Activated naive CD8-positive, alpha-beta T cell treated with anti-CD3 and anti-CD28 coated beads, Interleukin-2, amount 50 U/mL, for 16 hours (primary cell): Measurements from ENCODE around the gene PHLPP1.

Experiments
- DNase-seq: peaks from one replicate; pipeline ENCODE4 v3.0.0-alpha.2; 2020; ENCODE audit warnings: low read depth, low spot score

Gene PHLPP1

GRCh38 chr18:62847081-62847480 is 131.7 kb downstream of the PHLPP1 start:
- DNase-seq, result no peak

DNA sequence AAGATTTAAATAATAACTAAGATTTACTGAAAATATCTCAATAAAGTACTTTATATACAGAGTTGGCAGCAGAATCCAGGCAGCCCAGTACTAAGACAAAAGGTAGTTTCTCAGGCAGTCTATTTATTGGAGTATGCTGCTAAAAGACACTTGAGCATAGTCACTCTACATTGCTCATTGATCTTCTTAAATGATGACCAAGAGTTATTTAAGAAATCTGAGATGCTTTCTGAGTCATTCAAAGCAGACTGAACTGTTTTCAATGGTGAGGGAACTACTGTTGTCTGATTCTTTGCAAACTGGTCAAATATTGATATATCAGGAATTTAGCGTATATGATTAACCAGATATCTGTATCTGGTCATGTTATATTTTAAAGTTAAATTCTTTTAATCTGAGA is 133.6 kb downstream of the PHLPP1 start:
- DNase-seq, result no peak

DNA sequence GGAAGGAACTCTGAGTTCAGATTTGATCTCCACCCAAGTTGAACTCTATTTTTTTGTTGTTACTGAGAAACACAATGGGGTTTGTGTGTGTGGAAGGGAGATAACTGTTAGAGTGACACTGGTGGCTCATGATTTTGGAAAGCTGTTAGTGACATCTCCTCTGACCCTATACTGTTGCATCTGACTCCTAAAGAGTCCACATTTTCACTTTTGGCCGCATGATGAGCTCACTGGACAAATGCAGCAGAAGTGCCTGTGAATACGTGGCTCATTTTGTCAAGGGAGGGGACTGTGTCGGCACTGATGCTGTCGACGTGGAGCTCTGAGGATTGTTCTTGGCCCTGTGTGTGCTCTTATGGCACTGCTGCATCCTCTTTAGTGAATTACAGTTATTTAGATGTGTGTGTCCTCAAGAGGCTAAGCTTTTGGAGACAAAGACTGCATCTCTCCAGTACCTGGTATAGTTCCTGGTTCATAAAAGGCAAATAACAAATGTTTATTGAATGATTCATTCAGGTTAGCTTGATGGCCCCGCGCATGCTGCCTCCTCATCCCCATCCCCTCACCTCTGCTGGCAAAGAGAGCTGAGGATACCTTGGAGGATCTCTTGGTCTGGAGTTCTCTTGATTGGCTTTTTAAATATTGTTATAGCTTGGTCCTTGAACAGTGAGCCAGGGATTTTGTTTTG is 135.4 kb downstream of the PHLPP1 start:
- no peak for DNase-seq

GRCh38 chr18:62852851-62853250 is 137.5 kb downstream of the PHLPP1 start:
- DNase-seq, result no peak

DNA sequence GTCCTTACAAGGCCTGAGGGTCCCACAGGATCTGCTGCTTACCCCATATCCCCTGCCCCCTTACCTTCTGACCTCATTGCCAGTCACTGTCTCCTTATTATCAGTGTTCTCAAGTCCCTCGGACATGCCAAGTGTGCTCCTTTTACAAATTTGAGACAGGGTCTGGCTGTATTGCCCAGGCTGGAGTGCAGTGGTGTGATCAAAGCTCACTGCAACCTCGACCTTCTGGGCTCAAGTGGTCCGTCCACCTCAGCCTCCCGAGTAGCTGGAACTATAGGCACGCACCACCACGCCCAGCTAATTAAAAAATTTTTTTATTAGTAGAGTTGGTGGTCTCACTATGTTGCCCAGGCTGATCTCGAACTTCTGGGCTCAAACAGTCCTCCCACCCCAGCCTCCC is 141.0 kb downstream of the PHLPP1 start:
- no peak for DNase-seq

- no peak for DNase-seq
Observed at GRCh38 chr18:62857263-62857976, 142.1 kb downstream of the PHLPP1 start.

GRCh38 chr18:62860062-62860461 is 144.7 kb downstream of the PHLPP1 start:
- DNase-seq, result no peak

DNA sequence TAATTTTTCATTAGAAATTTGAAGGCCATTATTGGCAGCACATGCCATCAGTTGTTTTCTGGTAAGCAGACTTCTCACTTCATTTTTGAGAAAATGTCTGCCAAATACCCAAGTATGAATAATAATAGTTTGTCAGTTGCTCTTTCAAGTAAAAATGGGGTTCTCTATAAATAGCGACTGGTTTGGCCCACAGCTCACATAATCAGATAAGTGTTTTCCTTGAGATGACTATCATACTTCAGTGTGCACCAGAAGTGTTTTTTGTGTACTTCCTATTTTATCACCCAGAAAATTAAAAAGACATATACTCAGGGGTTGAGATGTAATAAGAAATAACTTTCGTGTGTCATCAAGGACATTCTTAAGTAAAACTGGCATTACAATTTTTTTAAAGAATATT is 147.1 kb downstream of the PHLPP1 start:
- DNase-seq, result no peak

DNA sequence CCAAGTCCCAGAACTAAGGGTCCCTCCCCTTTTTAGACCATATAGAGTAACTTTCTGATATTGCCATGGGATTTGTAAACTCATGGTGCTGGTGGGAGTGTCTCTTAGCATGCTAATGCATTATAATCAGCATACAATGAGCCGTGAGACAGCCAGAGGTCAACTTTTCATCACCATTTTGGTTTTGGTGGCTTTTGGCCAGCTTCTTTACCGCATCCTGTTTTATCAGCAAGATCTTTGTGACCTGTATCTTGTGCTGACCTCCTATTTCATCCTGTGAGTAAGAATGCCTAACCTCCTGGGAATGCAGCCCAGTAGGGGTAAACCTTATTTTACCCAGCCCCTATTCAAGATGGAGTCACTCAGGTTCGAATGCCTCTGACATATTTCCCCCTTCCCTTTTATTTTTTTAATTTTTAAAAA is 148.2 kb downstream of the PHLPP1 start:
- no peak for DNase-seq

DNA sequence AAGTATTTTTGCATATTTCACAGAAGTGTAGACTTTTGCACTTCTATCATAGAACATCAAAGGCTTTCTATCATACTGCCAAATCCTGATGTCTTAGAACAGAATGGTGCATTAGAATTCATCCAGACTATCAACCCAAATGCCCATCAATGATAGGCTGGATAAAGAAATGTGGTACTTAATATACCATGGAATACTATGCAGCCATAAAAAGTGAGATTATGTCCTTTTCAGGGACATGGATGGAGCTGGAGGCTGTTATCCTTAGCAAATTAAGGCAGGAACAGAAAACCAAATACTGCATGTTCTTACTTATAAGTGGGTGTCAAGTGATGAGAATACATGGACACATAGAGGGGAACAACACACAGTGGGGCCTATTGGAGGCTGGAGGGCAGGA is 150.2 kb downstream of the PHLPP1 start:
- no peak for DNase-seq

GRCh38 chr18:62867534-62867933 is 152.2 kb downstream of the PHLPP1 start:
- DNase-seq, result no peak

GRCh38 chr18:62868645-62869044 is 153.3 kb downstream of the PHLPP1 start:
- DNase-seq, result no peak

DNA sequence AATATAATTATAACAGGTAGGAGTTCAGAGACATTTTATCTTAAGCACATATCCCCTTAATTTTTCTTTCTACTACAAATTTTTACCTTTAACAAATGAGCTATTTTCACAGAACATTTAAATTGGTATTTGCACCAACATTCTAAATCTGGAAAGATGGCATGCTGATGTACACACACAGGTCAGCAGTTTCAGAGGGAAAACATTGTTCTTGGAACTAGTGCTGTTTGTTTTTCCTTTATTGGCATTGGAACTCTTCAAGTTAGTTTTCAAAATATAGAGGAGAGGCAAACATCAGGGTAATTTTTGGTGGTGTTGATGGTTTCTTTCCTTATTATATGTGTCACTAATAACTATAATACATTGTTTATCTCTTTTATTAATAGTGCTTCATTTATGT is 155.3 kb downstream of the PHLPP1 start:
- no peak for DNase-seq

DNA sequence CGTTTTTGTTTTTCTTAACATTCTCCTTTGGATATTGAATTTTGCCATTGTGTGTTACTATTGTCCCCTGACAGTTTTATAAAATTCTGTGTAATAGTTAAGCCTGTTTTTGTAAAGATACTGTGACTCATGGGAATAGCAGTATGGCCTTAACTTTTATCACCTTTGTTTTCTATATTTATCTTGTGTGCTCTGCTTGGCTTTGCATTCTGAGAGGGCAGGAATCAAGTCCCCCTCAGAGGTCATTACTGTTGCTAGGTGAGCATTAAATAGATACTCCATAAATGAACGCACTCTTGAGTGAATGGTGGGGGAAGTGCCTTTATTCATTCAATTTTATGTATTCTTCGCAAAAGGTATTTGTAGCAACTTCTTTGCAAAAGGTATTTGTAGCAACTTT is 160.0 kb downstream of the PHLPP1 start:
- DNase-seq, result no peak

GRCh38 chr18:62876111-62876510 is 160.8 kb downstream of the PHLPP1 start:
- no peak for DNase-seq

- DNase-seq, result no peak
Observed at GRCh38 chr18:62876828-62877227, 161.5 kb downstream of the PHLPP1 start.

DNA sequence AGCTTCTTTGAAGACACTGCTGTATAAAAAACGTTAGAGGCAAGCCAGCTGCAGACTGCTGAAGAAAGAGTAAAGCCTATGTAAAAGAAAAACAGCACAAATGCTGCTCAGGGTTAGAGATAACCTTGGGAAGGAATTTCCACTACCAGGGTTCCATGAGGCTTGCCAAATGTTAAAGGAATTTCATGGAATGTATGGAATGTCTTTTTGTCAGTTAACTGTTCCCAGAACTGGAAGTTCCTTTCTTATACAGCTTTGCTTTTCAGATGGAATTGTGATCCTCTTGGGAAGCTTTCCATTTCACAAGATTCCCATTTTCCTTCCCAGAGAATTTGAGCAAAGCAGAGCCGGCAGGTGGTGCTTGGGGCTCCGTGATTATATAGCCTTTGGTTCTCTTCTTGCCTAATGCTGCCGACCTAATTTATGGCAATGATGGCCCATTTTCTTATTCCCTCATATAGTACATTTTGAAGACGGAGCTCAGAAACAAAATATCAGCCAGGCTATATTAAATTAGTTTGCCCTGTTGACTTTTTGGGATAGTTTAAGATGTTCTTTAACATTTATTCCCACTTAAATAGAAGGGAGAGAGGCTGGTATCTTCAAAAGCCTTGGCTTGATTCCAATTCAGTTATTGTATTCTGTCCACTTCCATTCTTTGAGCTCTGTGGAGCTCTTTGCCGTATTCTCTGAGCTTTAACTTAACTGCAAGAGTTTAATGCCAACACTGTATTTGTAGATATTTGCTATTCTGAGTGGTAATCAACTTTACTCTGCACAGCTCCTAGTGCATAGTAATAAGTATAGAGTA is 162.3 kb downstream of the PHLPP1 start:
- no peak for DNase-seq

DNA sequence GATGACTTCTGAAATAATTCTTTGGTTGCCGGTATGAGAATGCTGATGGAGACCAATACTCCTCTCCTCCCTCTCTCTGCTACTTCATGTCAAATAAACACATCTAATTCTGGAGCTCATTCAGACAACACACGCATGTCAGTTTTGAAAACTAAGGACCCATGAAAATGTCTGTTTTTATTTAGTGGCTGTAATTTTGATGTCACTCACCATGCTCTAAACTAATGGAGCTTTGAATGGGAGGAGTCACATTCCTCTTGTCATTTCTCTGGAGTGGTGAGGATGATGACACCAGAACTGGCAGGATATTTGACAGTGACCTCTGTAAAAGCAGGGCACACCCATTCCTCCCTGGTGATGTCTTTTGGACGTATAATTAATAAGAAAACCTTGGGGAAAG is 163.0 kb downstream of the PHLPP1 start:
- no peak for DNase-seq

- DNase-seq, result no peak
Observed at GRCh38 chr18:62880034-62880433, 164.7 kb downstream of the PHLPP1 start.

- no peak for DNase-seq
Observed at GRCh38 chr18:62880673-62881364, 165.5 kb downstream of the PHLPP1 start.

GRCh38 chr18:62881509-62882016 is 166.2 kb downstream of the PHLPP1 start:
- no peak for DNase-seq
